Measurements from ENCODE around the gene SAFB2.

SAFB2 gene

GRCh38 chr19:5540208-5540607 lies 82.4 kb downstream of the SAFB2 start:
- no peak for DNase-seq

- DNase-seq, result no peak
These were observed 84.7 kb downstream of the SAFB2 start for GRCh38 chr19:5537870-5538269.
